GM12801 (cell line): ENCODE results near the gene EEF1AKMT2.

Experiments
- TF ChIP-seq, protein P1 (sequence below): IDR thresholded peaks from one replicate; pipeline ENCODE4 v1.5.1; 2011; ENCODE audit warnings: control low read depth; ENCODE audit not compliant: insufficient read length; ENCODE audit errors: extremely low read depth

EEF1AKMT2 gene

DNA sequence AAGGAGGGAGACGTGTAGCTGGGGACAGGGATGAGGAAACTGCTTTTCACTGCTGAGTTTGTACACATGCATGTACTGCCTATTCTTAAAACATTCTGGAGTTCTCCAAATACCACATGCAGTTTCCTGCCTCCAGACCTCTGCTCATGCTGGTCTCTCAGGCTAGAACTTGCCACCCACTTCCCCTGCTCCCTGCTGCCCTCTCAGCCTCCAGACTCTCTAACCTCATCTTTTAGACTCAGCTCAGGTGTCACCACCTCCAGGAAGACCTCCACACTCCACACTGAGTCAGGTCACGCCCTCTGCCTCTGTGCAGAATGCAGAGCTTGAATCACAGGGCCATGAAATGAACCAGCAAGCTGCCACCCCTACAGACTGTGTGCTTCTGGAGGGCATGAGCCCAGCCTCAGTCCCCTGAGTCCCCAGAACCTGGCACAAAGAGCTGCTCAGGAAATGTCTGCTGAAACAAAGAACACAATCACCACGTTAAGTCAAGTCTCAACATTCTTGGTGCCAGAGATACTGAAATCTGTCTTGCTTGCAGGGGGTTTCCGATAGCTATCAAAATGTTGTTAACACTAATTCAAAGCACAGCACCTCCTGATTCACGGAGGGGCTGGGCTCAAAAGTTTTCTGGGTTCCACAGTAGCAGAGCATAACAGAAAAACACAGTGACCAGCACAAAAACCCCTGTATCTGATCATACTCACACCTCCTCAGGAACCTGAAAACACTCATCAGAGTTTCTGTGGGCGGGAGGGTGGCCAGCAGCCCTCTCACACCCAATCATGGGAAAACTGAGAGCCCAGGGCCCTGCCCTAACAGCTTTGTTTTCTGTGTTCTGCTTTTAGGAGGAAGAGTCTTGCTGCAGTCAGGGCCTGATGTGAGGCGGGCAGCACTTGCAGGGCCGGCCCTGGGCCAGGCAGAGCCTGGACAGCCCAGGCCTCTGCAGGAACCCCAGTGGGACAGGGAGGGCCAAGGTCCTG lies 68.6 kb downstream of the EEF1AKMT2 start:
- TF ChIP-seq, protein P1, sequence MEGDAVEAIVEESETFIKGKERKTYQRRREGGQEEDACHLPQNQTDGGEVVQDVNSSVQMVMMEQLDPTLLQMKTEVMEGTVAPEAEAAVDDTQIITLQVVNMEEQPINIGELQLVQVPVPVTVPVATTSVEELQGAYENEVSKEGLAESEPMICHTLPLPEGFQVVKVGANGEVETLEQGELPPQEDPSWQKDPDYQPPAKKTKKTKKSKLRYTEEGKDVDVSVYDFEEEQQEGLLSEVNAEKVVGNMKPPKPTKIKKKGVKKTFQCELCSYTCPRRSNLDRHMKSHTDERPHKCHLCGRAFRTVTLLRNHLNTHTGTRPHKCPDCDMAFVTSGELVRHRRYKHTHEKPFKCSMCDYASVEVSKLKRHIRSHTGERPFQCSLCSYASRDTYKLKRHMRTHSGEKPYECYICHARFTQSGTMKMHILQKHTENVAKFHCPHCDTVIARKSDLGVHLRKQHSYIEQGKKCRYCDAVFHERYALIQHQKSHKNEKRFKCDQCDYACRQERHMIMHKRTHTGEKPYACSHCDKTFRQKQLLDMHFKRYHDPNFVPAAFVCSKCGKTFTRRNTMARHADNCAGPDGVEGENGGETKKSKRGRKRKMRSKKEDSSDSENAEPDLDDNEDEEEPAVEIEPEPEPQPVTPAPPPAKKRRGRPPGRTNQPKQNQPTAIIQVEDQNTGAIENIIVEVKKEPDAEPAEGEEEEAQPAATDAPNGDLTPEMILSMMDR = no peak

DNA sequence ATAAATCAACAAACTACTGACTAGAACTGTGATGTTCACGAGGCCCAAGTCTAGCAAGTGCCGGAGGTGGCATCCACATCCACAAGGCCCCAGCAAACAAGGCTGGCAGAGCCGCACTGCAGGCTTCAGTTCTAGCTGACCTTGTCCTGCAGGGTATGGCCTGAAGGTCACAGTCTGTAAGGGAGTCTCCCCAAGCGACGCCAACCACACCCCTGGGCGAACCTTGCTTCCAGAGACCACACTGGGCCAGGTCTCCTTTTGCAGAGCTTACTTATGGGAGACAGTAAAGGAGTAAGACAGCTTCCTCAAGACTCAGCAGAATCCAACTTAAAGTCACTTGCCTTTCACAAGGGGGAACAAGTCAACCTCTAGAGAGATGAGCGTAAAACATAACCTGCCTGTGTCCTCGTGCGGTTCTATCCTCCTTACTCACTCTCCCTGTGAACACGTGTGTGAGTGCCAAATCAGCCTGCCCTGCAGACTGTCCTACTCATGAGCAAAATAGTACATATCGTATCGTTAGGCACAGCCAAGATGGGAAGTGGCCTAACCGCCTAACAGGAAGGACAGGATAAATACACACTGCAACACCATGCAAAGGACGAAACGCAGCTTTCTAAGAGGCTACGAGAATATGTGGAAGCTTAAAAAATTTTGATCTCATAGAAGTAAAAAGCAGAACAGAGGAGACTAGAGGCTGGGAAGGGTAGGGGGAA lies 70.2 kb downstream of the EEF1AKMT2 start:
- TF ChIP-seq, protein P1 = no peak

DNA sequence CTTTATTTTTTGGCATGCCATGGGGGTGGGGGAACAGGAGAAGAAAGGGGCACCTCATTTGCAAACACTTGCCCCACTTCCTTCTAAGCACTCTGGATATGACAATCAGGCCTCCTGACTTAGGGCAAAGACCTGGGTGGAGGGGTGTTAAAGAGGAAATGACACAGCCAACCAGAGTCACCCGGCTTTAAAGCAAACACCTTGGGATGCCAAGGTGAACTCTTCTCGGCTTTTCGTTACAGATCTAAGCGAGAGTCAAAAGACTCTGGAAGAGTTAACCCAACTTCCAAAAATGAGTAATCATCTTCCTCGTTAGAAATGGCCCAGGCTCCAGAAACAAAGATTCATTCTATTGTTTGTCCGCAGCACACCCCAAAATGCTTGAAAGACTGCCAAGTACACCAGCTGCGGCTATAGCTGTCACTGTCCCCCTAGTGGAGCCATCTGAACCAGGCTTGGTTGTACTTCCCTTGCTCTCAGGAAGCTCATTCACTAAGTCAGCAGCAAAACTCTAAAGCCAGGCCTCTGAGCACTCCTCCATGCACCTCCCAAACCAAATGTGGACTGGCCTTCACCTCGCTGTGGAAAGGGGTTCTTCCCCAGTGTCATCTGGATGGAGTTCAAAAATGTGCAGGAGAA lies 72.4 kb downstream of the EEF1AKMT2 start:
- TF ChIP-seq, protein P1 = peak; percentile 18

- TF ChIP-seq, protein P1 = no peak
Observed at GRCh38 chr10:124717911-124718741, 73.6 kb downstream of the EEF1AKMT2 start.

DNA sequence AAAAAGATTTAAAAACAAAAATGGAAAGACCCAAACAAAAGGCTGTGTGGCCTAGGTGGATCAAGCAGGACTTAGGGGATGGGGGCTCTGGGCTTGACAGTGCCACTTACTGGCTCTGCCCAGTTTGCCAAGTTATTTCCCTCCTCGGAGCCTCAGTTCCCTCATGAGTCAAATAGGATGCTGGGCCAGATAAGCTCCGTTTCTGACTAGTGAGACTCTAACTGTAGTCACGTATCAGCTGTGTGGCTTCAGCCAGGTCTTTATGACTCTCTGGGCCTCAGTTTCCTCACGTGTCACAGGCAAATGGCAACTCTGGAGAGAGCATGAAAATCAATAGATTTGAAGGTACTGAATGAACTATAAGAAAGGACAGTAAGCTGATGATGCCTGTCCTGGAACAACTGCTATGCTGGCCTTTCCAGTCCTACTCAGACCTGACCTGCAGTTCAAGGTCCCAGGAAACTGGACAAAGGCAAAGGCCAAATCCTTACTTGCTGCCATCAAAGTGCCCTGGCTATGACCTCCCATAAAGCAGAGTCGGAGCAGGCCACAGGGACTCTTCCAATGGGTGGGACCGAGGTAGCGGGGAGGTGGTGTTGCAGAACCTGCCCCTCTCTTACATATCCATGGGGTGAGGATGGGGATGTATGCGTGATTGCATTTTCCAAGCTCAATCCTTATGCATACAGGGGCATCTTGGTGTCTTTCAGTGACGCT lies 74.5 kb downstream of the EEF1AKMT2 start:
- TF ChIP-seq, protein P1 = no peak

DNA sequence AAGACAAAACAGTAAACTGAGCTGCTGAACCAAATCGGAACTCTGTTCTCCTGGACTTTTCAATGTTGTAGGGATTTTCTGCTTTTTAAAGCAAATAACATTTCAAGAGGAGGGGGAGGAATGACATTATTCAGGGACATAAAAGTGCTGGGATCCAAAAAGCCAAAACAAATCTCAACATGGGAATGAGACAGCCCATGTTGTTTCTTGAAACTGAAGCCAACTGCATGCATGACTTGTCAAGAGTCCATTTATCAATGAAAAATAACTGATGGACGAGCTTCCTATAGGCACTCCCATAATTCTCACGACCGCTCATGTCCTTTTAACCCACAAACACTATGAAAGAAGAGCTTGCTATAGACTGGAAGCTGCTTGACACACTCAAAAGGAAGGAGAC lies 75.3 kb downstream of the EEF1AKMT2 start:
- TF ChIP-seq, protein P1 = no peak
